B cell (primary cell): ENCODE measurements around the gene ANXA10. TPM values are rescaled to one million over a fixed set of nuclear protein-coding genes. Genes with fewer than 3 reads are reported as not detected.
"Not testable (repeated sequence)": the region's sequence is repeated elsewhere in the genome, so short reads cannot be mapped to it uniquely, and the experiment has no call there.

Experiments used
- ATAC-seq: fragments of 200-7000 bp; cut with Tn5 transposase; one replicate; pipeline ENCODE4 v1.10.0; 2021; ENCODE audit warnings: low read depth, mild to moderate bottlenecking, moderate number of reproducible peaks, moderate library complexity
- CTCF ChIA-PET: fragments of 350-600 bp; sonication (Branson Sonifier 250); formaldehyde crosslinking; loops from one replicate; lab custom pipeline; 2021; ENCODE audit warnings: antibody characterized with exemption, inconsistent platforms; lab: Charles Lee
- POLR2A ChIA-PET: fragments of 350-600 bp; sonication (Branson Sonifier 250); formaldehyde crosslinking; loops from one replicate; lab custom pipeline; 2021; ENCODE audit warnings: antibody characterized with exemption; lab: Charles Lee
- DNase-seq: peaks from one replicate; pipeline ENCODE4 v3.0.0; 2013
- H2AFZ ChIP-seq: 2 replicates; pipeline ENCODE4 v1.6.1; 2012; ENCODE audit warnings: mild to moderate bottlenecking, low read depth, low read length; ENCODE audit not compliant: insufficient read depth, poor library complexity, severe bottlenecking
- H3K27ac ChIP-seq, 2 donors: 1 replicate in 1 of 2; 2 replicates in 1 of 2; pipeline ENCODE4 v1.5.1; 2012 to 2013; ENCODE audit warnings: low read length in 2 of 2, mild to moderate bottlenecking in 2 of 2, moderate library complexity in 1 of 2
- H3K27me3 ChIP-seq, 4 experiments: fragments of 200-600 bp in 1 of 4; sonication (generic) in 1 of 4; replicated peaks in 1 of 4; 1 replicate in 2 of 4; 2 replicates in 2 of 4; pipeline versions ENCODE4 v1.6.1 to v1.7.0; 2013 to 2016; ENCODE audit warnings: low read length in 3 of 4, mild to moderate bottlenecking in 2 of 4, mixed read lengths in 1 of 4, moderate library complexity in 1 of 4; ENCODE audit not compliant: insufficient read depth in 4 of 4, control insufficient read depth in 3 of 4; ENCODE audit errors: control extremely low read depth in 1 of 4
- H3K36me3 ChIP-seq, 2 experiments: replicated peaks in 1 of 2; 1 replicate in 1 of 2; 2 replicates in 1 of 2; pipeline versions ENCODE4 v1.6.1 to v1.7.1; 2013; ENCODE audit warnings: low read length in 1 of 2; ENCODE audit not compliant: insufficient read depth in 2 of 2, control insufficient read depth in 1 of 2; ENCODE audit errors: control extremely low read depth in 1 of 2, extremely low read depth in 1 of 2
- H3K4me1 ChIP-seq, 2 donors: fragments of 200-600 bp in 1 of 2; sonication (generic) in 1 of 2; 1 replicate in 1 of 2; 2 replicates in 1 of 2; pipeline versions ENCODE4 v1.5.1 to v1.6.1; 2013 to 2017; ENCODE audit warnings: low read length in 2 of 2; ENCODE audit not compliant: control insufficient read depth in 2 of 2, insufficient read depth in 2 of 2
- H3K4me2 ChIP-seq: replicated peaks from 2 replicates; pipeline ENCODE3; 2012; ENCODE audit warnings: mild to moderate bottlenecking, low read depth, low read length; ENCODE audit not compliant: poor library complexity, severe bottlenecking
- H3K4me3 ChIP-seq, 5 experiments: fragments of 200-600 bp in 1 of 5; sonication (generic) in 1 of 5; 1 replicate in 3 of 5; 2 replicates in 2 of 5; pipeline versions ENCODE4 v1.5.1 to v1.7.0; 2011 to 2016; ENCODE audit warnings: low read length in 4 of 5, mild to moderate bottlenecking in 4 of 5, low read depth in 2 of 5, control low read depth in 1 of 5, moderate library complexity in 1 of 5; ENCODE audit not compliant: insufficient read depth in 1 of 5; ENCODE audit errors: control extremely low read depth in 1 of 5, extremely low read depth in 1 of 5
- H3K79me2 ChIP-seq: fragments of 200-600 bp; sonication (generic); one replicate; pipeline ENCODE4 v1.6.0; 2016; ENCODE audit warnings: low read length; ENCODE audit not compliant: control insufficient read depth, insufficient read depth
- H3K9ac ChIP-seq: fragments of 200-600 bp; sonication (generic); 2 replicates; pipeline ENCODE4 v1.6.1; 2017; ENCODE audit warnings: mild to moderate bottlenecking, low read length, moderate library complexity
- H3K9me3 ChIP-seq, 3 donors: one replicate each; pipeline versions ENCODE4 v1.6.1 to v1.7.1; 2013; ENCODE audit warnings: low read length in 2 of 3; ENCODE audit not compliant: control insufficient read depth in 2 of 3, insufficient read depth in 1 of 3; ENCODE audit errors: control extremely low read depth in 1 of 3
- H4K20me1 ChIP-seq: 2 replicates; pipeline ENCODE4 v1.6.0; 2012; ENCODE audit warnings: mild to moderate bottlenecking, low read length; ENCODE audit not compliant: insufficient read depth, control insufficient read depth, poor library complexity, severe bottlenecking
- H3K27ac Mint-ChIP-seq: one replicate; pipeline ENCODE4 v1.8.0; 2021; ENCODE audit warnings: mixed read lengths
- H3K27me3 Mint-ChIP-seq: one replicate; pipeline ENCODE4 v1.8.0; 2021; ENCODE audit warnings: mixed read lengths
- H3K4me1 Mint-ChIP-seq: one replicate; pipeline ENCODE4 v1.8.0; 2021; ENCODE audit warnings: mixed read lengths
- H3K4me3 Mint-ChIP-seq: one replicate; pipeline ENCODE4 v1.8.0; 2021; ENCODE audit warnings: mixed read lengths
- H3K9me3 Mint-ChIP-seq: one replicate; pipeline ENCODE4 v1.8.0; 2022; ENCODE audit warnings: mixed read lengths; ENCODE audit not compliant: insufficient read depth
- EZH2 ChIP-seq: IDR thresholded peaks from 2 replicates; pipeline ENCODE4 v1.6.1; 2012; ENCODE audit warnings: borderline replicate concordance, low read depth, mild to moderate bottlenecking, moderate library complexity, low read length; ENCODE audit not compliant: insufficient read depth, poor library complexity, severe bottlenecking
- WGBS: methylation state at CpG from one replicate; pipeline ENCODE4 v1.1.5; 2013; ENCODE audit warnings: missing lambda C conversion rate; ENCODE audit not compliant: insufficient coverage; 5-methylcytosine and 5-hydroxymethylcytosine counted together
- intact Hi-C: fragments of 100-400 bp; cut with micrococcal nuclease; formaldehyde crosslinking; loops from one replicate; pipeline ENCODE4 v1.10.0; 2022
- polyA plus RNA-seq: library from polyadenylated mRNA; depleted of rRNA; stranded (reverse); fragments of >200 nt; gene quantifications from 2 replicates; pipeline ENCODE4 v1.2.3, GENCODE V29; 2012
- total RNA-seq, 2 donors: library from RNA; stranded (reverse); fragments of 120-200 nt in 1 of 2; gene quantifications; 1 replicate in 1 of 2; 2 replicates in 1 of 2; pipeline versions ENCODE4 v1.2.3 to v1.2.4, GENCODE V29; 2013 to 2022
- TF ChIP-seq, protein P1 (sequence below): fragments of 200-600 bp; IDR thresholded peaks from one replicate; pipeline ENCODE4 v1.8.0; 2022; ENCODE audit warnings: antibody characterized with exemption, mild to moderate bottlenecking

ANXA10 gene
- total and polyA plus RNA-seq, 2 donors (not counting 1 experiment from before 2014, with no cell fraction given), result not detected

DNA sequence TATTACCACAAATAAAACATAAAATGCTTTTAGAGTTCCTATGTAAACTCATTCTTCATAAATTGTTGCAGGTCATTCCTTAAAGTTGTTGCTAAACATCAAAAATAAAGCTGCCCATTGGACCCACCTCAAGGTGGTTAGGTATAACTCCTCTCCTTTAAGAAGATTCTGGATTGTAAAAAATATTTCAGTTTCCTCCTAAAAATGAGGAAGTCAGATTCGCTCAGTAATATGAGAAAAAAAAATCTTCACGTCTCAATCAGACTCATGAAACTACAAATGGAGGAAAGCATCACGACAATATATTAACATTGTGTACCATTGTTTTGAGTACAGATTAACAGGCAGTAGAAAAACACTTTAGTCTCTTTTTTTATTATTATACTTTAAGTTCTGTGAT, 120.3 kb downstream of the ANXA10 start:
- H3K4me1 Mint-ChIP-seq, result peaks cover 1% of the 10 kb centered on the region
- no peak overlapping the region for H3K4me3 Mint-ChIP-seq
- POLR2A ChIA-PET, result no interaction called here
- no peak overlapping the region for H3K4me3 ChIP-seq
- CTCF ChIA-PET, result no interaction called here
- TF ChIP-seq, protein P1, sequence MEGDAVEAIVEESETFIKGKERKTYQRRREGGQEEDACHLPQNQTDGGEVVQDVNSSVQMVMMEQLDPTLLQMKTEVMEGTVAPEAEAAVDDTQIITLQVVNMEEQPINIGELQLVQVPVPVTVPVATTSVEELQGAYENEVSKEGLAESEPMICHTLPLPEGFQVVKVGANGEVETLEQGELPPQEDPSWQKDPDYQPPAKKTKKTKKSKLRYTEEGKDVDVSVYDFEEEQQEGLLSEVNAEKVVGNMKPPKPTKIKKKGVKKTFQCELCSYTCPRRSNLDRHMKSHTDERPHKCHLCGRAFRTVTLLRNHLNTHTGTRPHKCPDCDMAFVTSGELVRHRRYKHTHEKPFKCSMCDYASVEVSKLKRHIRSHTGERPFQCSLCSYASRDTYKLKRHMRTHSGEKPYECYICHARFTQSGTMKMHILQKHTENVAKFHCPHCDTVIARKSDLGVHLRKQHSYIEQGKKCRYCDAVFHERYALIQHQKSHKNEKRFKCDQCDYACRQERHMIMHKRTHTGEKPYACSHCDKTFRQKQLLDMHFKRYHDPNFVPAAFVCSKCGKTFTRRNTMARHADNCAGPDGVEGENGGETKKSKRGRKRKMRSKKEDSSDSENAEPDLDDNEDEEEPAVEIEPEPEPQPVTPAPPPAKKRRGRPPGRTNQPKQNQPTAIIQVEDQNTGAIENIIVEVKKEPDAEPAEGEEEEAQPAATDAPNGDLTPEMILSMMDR, result no peak
- TF ChIP-seq EZH2, result no peak
- no peak overlapping the region for H3K9ac ChIP-seq
- H3K36me3 ChIP-seq, result peaks cover 0 to 6% of the 10 kb centered on the region in 2 experiments
- intact Hi-C loops, result no loop called here
- peaks cover 12% of the 10 kb centered on the region for H3K9me3 Mint-ChIP-seq
- no peak overlapping the region for H3K4me2 ChIP-seq
- H3K27me3 ChIP-seq, result no peaks in the 10 kb centered on the region
- no peak for ATAC-seq
- no peaks in the 10 kb centered on the region for H3K79me2 ChIP-seq
- H3K4me1 ChIP-seq, result no peaks in the 10 kb centered on the region
- H3K27me3 Mint-ChIP-seq, result no peaks in the 10 kb centered on the region
- no peak overlapping the region for H3K27ac ChIP-seq
- H4K20me1 ChIP-seq, result no peaks in the 10 kb centered on the region
- no CpG with 5 or more reads among the region's 3 CpGs for WGBS
- peaks cover 0 to 2% (median 0%) of the 10 kb centered on the region in 3 donors for H3K9me3 ChIP-seq
- DNase-seq, result no peak
- H2AFZ ChIP-seq, result no peak overlapping the region
- no peak overlapping the region for H3K27ac Mint-ChIP-seq

DNA sequence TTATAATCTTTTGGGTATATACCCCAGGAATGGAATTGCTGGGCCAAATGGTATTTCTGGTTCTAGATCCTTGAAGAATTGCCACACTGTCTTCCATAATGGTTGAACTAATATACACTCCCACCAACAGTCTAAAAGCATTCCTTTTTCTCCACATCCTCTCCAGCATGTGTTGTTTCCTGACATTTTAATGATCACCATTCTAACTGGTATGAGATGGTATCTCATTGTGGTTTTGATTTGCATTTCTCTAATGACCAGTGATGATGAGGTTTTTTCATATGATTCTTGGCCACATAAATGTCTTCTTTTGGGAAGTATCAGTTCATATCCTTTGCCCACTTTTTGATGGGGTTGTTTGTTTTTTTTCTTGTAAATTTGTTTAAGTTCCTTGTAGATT, 121.2 kb downstream of the ANXA10 start:
- H4K20me1 ChIP-seq, DNase-seq, CTCF ChIA-PET, H3K27me3 Mint-ChIP-seq, H3K27ac ChIP-seq, intact Hi-C loops, H3K27me3 ChIP-seq, H3K4me3 Mint-ChIP-seq, H3K4me2 ChIP-seq, H3K9me3 ChIP-seq, H3K4me1 ChIP-seq, H3K9ac ChIP-seq, H3K4me3 ChIP-seq, H3K9me3 Mint-ChIP-seq, H2AFZ ChIP-seq, H3K4me1 Mint-ChIP-seq, H3K27ac Mint-ChIP-seq, ATAC-seq, H3K79me2 ChIP-seq, POLR2A ChIA-PET: not testable (repeated sequence)
- peaks cover 3 to 13% of the 10 kb centered on the region in 2 experiments for H3K36me3 ChIP-seq
